HG02571 (cell line): ENCODE data around the gene C17orf114.
A peak's percentile ranks its signal among the peaks of the same experiment; 100 is the strongest.

ENCODE experiments used
- ATAC-seq: cut with Tn5 transposase; IDR thresholded peaks from one replicate; pipeline ENCODE4 v1.9.1; 2021; ENCODE audit warnings: mild to moderate bottlenecking, moderate library complexity; ENCODE audit not compliant: unreplicated experiment

C17orf114 gene

GRCh38 chr17:4823373-4824089 is 21.4 kb upstream of the C17orf114 start:
- ATAC-seq, result no peak

- ATAC-seq, result no peak
These were observed 20.7 kb upstream of the C17orf114 start for GRCh38 chr17:4822835-4823234.

GRCh38 chr17:4818276-4818675 is 16.1 kb upstream of the C17orf114 start:
- ATAC-seq, result no peak

GRCh38 chr17:4816826-4817225 is 14.7 kb upstream of the C17orf114 start:
- no peak for ATAC-seq

GRCh38 chr17:4815043-4815675 is 13.0 kb upstream of the C17orf114 start:
- no peak for ATAC-seq

- no peak for ATAC-seq
These were observed 10.6 kb upstream of the C17orf114 start for GRCh38 chr17:4812690-4813089.

- ATAC-seq, result no peak
These were observed 9.3 kb upstream of the C17orf114 start for GRCh38 chr17:4811471-4811870.

- ATAC-seq, result no peak
These were observed 8.7 kb upstream of the C17orf114 start for GRCh38 chr17:4810696-4811290.

- ATAC-seq, result no peak
These were observed 6.2 kb upstream of the C17orf114 start for GRCh38 chr17:4808378-4808767.

- ATAC-seq, result no peak
These were observed 5.7 kb upstream of the C17orf114 start for GRCh38 chr17:4807605-4808377.

- peak; percentile 86 for ATAC-seq
These were observed 4.9 kb upstream of the C17orf114 start, which contains the start of gene PLD2 for GRCh38 chr17:4806777-4807604. Gene PLD2 (plus strand): TSS chr17:4807152. CDS start chr17:4807773, 621 bp downstream.

- no peak for ATAC-seq
These were observed 4.3 kb upstream of the C17orf114 start for GRCh38 chr17:4806456-4806776.

GRCh38 chr17:4800462-4801196 is 1.5 kb downstream of the C17orf114 start:
- ATAC-seq, result no peak

GRCh38 chr17:4796552-4796920 is 5.6 kb downstream of the C17orf114 start:
- ATAC-seq, result no peak

GRCh38 chr17:4795168-4795567 is 7.0 kb downstream of the C17orf114 start:
- ATAC-seq, result no peak

GRCh38 chr17:4790705-4791088 is 11.4 kb downstream of the C17orf114 start:
- no peak for ATAC-seq

GRCh38 chr17:4789951-4790704 is 12.0 kb downstream of the C17orf114 start:
- peak; percentile 87 for ATAC-seq

GRCh38 chr17:4789701-4789950 is 12.5 kb downstream of the C17orf114 start:
- ATAC-seq, result no peak

GRCh38 chr17:4788807-4789700 is 13.1 kb downstream of the C17orf114 start, which contains the start of gene GLTPD2:
Gene GLTPD2 (plus strand): TSS chr17:4788964. CDS start chr17:4789012, 48 bp downstream.
- ATAC-seq, result no peak
